ENCODE results near the gene VAT1L.

VAT1L gene

DNA sequence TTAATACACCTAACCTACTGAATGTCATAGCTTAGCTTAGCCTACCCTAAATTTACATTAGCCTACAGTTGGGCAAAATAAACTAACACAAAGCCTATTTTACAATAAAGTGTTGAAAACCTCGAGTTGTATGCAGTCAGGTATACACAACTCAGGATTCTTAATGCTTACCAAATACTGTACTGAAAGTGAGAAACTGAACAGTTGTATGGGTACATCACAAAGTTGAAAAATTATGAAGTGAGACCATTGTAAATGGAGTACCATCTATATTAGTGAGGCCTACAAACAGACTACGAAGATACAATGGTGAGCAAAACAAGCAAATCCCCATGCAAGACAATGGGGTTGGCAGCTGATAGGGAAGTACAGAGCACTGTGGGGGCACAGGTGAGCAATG lies 79.7 kb downstream of the VAT1L start:
- Histone ChIP-seq H3K27me3 (ENCODE audit: control insufficient read depth in 1 of 2, insufficient read depth in 2 of 2, low read length in 2 of 2) (no peaks in the 10 kb centered on the region), H3K4me3 (ENCODE audit: low read depth in 1 of 2, low read length in 2 of 2) (no peak overlapping the region), H3K4me1 (ENCODE audit: control insufficient read depth in 1 of 2, insufficient read depth in 2 of 2, low read length in 2 of 2) (no peaks in the 10 kb centered on the region), H3K27ac (ENCODE audit: low read depth, low read length) (no peak overlapping the region), H3K36me3 (ENCODE audit: control insufficient read depth in 1 of 2, insufficient read depth in 2 of 2, low read length in 2 of 2) (no peaks in the 10 kb centered on the region), H3K9ac (ENCODE audit: low read depth in 1 of 2, low read length in 2 of 2) (no peak overlapping the region), H3K9me3 (ENCODE audit: control insufficient read depth in 1 of 2, low read length in 2 of 2) (no peaks in the 10 kb centered on the region)

DNA sequence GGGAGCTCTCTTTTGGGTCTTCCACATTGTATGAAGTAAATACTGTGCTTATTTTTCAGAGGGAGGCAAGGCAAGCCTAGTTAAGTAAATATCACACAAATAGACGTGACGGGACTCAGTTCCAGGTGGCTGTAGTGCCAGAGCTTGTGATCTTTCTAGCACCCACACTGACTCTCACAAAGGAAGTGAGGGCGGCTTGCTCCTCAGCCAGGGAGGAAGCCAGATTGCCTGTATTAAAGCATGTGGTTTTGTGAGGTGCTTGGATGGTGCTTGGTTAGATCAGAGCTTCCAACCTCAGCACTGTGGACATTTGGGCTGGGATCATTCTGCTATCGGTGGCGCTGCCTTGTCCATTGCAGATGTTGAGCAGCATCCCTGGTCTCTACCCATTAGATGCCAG lies 80.1 kb downstream of the VAT1L start:
- Histone ChIP-seq H3K36me3 (ENCODE audit: control insufficient read depth in 1 of 2, insufficient read depth in 2 of 2, low read length in 2 of 2) (no peaks in the 10 kb centered on the region), H3K4me1 (ENCODE audit: control insufficient read depth in 1 of 2, insufficient read depth in 2 of 2, low read length in 2 of 2) (no peaks in the 10 kb centered on the region), H3K27ac (ENCODE audit: low read depth, low read length) (no peak overlapping the region), H3K9ac (ENCODE audit: low read depth in 1 of 2, low read length in 2 of 2) (no peak overlapping the region), H3K9me3 (ENCODE audit: control insufficient read depth in 1 of 2, low read length in 2 of 2) (no peaks in the 10 kb centered on the region), H3K27me3 (ENCODE audit: control insufficient read depth in 1 of 2, insufficient read depth in 2 of 2, low read length in 2 of 2) (no peaks in the 10 kb centered on the region), H3K4me3 (ENCODE audit: low read depth in 1 of 2, low read length in 2 of 2) (no peak overlapping the region)

DNA sequence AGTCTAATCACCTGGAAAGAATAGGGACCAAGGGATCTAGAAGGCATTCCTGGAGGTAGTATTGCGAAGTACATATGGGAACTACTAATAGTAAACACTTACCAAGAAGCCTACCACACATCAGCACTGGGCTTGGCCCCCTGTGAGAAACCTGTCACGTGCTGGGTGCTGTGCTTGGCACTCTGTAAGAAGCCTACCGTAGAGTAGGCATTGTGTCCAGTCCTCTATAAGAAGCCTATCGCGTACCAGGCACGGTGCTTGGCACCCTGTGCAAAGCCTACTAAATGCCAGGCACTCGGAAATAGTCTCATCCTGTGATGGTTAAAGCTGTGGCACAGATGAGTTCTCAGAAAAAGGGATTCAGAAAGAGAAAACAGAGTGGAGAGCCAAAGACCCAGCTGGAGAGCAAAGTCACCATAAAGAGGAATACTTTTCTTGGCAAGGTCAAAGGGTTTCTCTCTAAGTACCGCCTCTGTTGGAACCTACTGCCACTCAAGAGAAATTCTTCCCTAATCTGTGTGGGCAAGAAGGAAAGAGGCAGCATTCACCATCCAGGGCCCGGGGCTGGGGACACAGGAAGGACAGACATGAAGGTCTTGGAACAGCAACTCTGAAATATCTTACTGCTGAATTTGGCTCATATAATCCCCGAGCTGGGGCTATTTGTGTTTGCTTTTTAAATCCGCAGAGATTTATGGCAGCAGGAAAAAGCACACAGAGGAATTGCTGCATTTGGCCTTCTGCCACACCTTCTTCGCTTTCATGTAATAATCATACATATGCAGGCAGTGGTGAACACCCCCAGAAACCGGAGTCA lies 81.8 kb downstream of the VAT1L start:
- Histone ChIP-seq H3K4me1 (ENCODE audit: control insufficient read depth in 1 of 2, insufficient read depth in 2 of 2, low read length in 2 of 2) (no peaks in the 10 kb centered on the region), H3K4me3 (ENCODE audit: low read depth in 1 of 2, low read length in 2 of 2) (no peak overlapping the region), H3K9me3 (ENCODE audit: control insufficient read depth in 1 of 2, low read length in 2 of 2) (no peaks in the 10 kb centered on the region), H3K36me3 (ENCODE audit: control insufficient read depth in 1 of 2, insufficient read depth in 2 of 2, low read length in 2 of 2) (no peaks in the 10 kb centered on the region), H3K27ac (ENCODE audit: low read depth, low read length) (no peak overlapping the region), H3K9ac (ENCODE audit: low read depth in 1 of 2, low read length in 2 of 2) (no peak overlapping the region), H3K27me3 (ENCODE audit: control insufficient read depth in 1 of 2, insufficient read depth in 2 of 2, low read length in 2 of 2) (no peaks in the 10 kb centered on the region)

DNA sequence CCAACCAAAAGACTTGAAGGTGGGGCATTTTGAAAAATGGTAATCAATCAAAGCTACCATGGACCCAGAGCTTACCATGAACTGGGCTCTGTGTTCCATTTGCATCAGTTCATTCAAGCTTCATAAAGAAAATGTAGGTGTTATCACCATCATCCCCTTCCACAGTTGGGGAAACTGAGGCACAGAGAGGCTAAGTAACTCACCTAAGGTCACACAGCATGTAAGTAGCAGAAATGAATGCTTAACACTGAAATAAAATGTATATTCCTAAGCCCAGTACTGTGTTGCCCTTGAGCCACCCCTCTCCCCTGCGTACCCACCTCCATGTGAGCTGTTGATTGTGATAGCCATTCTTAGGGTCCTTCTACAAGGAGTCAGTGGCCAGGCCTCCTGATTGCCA lies 83.6 kb downstream of the VAT1L start:
- no peak overlapping the region for H3K4me3 ChIP-seq (ENCODE audit: low read depth in 1 of 2, low read length in 2 of 2)
- no peak overlapping the region for H3K27ac ChIP-seq (ENCODE audit: low read depth, low read length)
- H3K4me1 ChIP-seq (ENCODE audit: control insufficient read depth in 1 of 2, insufficient read depth in 2 of 2, low read length in 2 of 2) = no peaks in the 10 kb centered on the region
- no peaks in the 10 kb centered on the region for H3K36me3 ChIP-seq (ENCODE audit: control insufficient read depth in 1 of 2, insufficient read depth in 2 of 2, low read length in 2 of 2)
- H3K27me3 ChIP-seq (ENCODE audit: control insufficient read depth in 1 of 2, insufficient read depth in 2 of 2, low read length in 2 of 2) = no peaks in the 10 kb centered on the region
- no peaks in the 10 kb centered on the region for H3K9me3 ChIP-seq (ENCODE audit: control insufficient read depth in 1 of 2, low read length in 2 of 2)
- no peak overlapping the region for H3K9ac ChIP-seq (ENCODE audit: low read depth in 1 of 2, low read length in 2 of 2)

DNA sequence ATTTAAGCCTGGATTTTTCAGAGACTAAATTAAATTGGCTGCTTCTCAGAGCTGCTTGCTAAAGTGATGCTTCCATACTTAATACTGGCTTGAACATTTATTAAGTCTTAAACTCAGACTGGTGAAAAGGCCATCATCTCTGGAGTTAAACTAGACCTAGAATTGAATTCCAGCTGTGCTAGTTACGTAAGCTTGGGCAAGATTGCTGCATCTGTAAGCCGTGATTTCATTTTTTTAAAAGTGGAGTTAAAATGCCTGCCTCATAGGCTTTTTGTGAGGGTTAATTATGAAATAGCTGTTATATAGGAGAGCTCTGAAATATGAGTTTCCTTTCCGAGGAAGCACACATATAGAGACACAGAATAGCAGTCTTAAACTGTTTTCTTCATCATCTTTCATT lies 84.7 kb downstream of the VAT1L start:
- Histone ChIP-seq H3K9ac (ENCODE audit: low read depth in 1 of 2, low read length in 2 of 2) (no peak overlapping the region), H3K36me3 (ENCODE audit: control insufficient read depth in 1 of 2, insufficient read depth in 2 of 2, low read length in 2 of 2) (no peaks in the 10 kb centered on the region), H3K4me3 (ENCODE audit: low read depth in 1 of 2, low read length in 2 of 2) (no peak overlapping the region), H3K27ac (ENCODE audit: low read depth, low read length) (no peak overlapping the region), H3K27me3 (ENCODE audit: control insufficient read depth in 1 of 2, insufficient read depth in 2 of 2, low read length in 2 of 2) (no peaks in the 10 kb centered on the region), H3K4me1 (ENCODE audit: control insufficient read depth in 1 of 2, insufficient read depth in 2 of 2, low read length in 2 of 2) (no peaks in the 10 kb centered on the region), H3K9me3 (ENCODE audit: control insufficient read depth in 1 of 2, low read length in 2 of 2) (no peaks in the 10 kb centered on the region)

DNA sequence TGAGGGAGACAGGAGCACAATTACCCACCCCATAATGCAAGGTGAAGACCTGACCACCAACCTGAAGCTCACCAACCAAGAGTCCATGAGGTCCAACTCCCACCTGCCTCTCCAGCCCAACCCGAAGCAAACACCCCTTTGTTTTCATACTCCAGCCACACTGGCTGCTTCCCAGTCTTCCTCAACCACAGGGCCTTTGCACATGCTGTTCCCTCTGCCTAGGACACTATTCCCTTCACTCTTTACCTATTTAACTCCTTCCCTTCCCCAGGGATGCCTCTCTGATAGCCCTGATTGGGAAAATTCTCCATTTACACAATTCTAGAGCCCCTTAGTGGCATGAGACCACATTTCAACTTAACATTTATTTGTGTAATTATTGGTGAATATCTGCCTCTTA lies 86.0 kb downstream of the VAT1L start:
- no peak overlapping the region for H3K27ac ChIP-seq (ENCODE audit: low read depth, low read length)
- H3K9ac ChIP-seq (ENCODE audit: low read depth in 1 of 2, low read length in 2 of 2) = no peak overlapping the region
- no peaks in the 10 kb centered on the region for H3K9me3 ChIP-seq (ENCODE audit: control insufficient read depth in 1 of 2, low read length in 2 of 2)
- no peak overlapping the region for H3K4me3 ChIP-seq (ENCODE audit: low read depth in 1 of 2, low read length in 2 of 2)
- no peaks in the 10 kb centered on the region for H3K36me3 ChIP-seq (ENCODE audit: control insufficient read depth in 1 of 2, insufficient read depth in 2 of 2, low read length in 2 of 2)
- no peaks in the 10 kb centered on the region for H3K27me3 ChIP-seq (ENCODE audit: control insufficient read depth in 1 of 2, insufficient read depth in 2 of 2, low read length in 2 of 2)
- H3K4me1 ChIP-seq (ENCODE audit: control insufficient read depth in 1 of 2, insufficient read depth in 2 of 2, low read length in 2 of 2) = no peaks in the 10 kb centered on the region

DNA sequence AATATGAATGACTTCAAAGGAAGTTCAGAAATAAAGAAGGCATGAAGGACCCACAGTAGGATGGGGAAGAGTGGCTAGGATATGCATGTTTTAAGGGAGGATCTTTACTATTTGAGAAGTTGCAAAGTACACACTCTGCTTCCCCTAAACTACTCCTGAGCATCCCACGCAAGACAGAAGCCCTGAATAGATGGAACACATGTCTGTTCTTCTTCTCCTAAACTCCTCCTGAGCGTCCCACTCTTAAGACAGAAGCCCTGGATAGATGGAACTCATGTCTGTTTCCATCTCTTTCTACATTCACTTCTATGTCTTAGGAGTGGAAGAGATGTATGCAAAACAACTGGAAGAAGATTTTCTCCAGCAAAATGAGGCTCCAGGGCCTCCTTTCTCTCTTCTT lies 88.4 kb downstream of the VAT1L start:
- Histone ChIP-seq H3K36me3 (ENCODE audit: control insufficient read depth in 1 of 2, insufficient read depth in 2 of 2, low read length in 2 of 2) (no peaks in the 10 kb centered on the region), H3K9me3 (ENCODE audit: control insufficient read depth in 1 of 2, low read length in 2 of 2) (no peaks in the 10 kb centered on the region), H3K27me3 (ENCODE audit: control insufficient read depth in 1 of 2, insufficient read depth in 2 of 2, low read length in 2 of 2) (no peaks in the 10 kb centered on the region), H3K27ac (ENCODE audit: low read depth, low read length) (no peak overlapping the region), H3K4me3 (ENCODE audit: low read depth in 1 of 2, low read length in 2 of 2) (no peak overlapping the region), H3K4me1 (ENCODE audit: control insufficient read depth in 1 of 2, insufficient read depth in 2 of 2, low read length in 2 of 2) (no peaks in the 10 kb centered on the region), H3K9ac (ENCODE audit: low read depth in 1 of 2, low read length in 2 of 2) (no peak overlapping the region)

DNA sequence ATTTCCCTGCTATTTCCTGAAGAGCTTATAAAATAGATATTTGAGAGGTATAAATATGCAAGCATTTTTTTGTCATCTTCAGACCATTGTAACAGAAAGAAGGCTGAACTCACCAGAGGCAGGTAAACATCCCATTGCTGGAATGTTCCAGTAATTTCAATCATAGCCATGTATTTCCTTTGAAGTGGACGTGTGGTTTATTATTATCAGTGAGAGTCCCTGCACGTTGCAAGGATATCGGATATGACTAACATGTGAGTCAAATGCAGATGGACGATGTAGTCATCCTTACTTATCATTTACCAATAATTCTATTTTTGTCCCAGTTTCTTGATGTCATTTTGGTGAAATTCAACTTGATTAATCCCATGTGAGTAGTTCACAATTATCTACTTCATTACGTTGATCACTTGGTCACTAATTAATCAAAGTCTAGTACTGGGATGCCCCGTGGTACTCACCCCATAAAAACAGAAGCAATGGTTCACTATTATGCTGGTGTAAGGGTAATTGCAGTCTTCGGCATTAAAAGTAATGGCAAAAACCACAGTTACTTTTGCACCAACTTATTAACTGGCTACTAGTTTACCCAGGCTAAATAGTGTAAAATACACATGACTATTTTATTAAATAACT lies 89.5 kb downstream of the VAT1L start:
- H3K9ac ChIP-seq (ENCODE audit: low read depth in 1 of 2, low read length in 2 of 2) = no peak overlapping the region
- H3K27ac ChIP-seq (ENCODE audit: low read depth, low read length) = no peak overlapping the region
- H3K36me3 ChIP-seq (ENCODE audit: control insufficient read depth in 1 of 2, insufficient read depth in 2 of 2, low read length in 2 of 2) = no peaks in the 10 kb centered on the region
- H3K4me1 ChIP-seq (ENCODE audit: control insufficient read depth in 1 of 2, insufficient read depth in 2 of 2, low read length in 2 of 2) = no peaks in the 10 kb centered on the region
- no peak overlapping the region for H3K4me3 ChIP-seq (ENCODE audit: low read depth in 1 of 2, low read length in 2 of 2)
- H3K9me3 ChIP-seq (ENCODE audit: control insufficient read depth in 1 of 2, low read length in 2 of 2) = no peaks in the 10 kb centered on the region
- H3K27me3 ChIP-seq (ENCODE audit: control insufficient read depth in 1 of 2, insufficient read depth in 2 of 2, low read length in 2 of 2) = no peaks in the 10 kb centered on the region

DNA sequence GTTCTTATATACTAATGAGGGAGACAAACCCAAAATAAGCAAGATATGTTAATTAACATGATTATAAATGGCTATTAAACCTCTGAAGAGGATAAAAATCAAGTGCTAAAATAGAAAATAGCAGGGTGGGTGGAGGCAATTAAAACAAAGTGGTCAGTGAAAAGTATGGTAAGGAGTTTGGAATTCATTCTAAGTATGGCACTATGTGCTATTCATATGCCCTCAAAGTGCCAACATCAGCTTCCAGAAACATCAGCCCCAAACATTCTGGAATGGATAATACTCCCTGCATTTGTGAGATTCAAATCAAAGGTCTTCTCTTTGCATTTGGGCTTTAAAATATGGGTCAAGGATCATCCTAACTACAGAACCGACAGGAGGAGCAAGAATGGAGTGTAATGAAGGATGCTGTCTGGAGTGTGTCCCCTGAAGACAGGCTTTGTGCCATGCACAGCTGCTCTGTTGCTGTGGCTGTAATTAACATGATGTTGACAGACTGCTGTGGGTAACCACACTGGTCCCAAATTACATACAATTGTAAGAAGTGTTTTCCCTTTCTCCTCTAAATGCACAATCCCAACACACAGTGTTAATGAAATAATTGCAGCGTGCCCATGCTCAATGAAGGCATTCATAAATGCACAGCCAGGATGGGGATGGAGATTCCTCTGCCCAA lies 93.1 kb downstream of the VAT1L start:
- no peaks in the 10 kb centered on the region for H3K27me3 ChIP-seq (ENCODE audit: control insufficient read depth in 1 of 2, insufficient read depth in 2 of 2, low read length in 2 of 2)
- H3K9me3 ChIP-seq (ENCODE audit: control insufficient read depth in 1 of 2, low read length in 2 of 2) = no peaks in the 10 kb centered on the region
- H3K36me3 ChIP-seq (ENCODE audit: control insufficient read depth in 1 of 2, insufficient read depth in 2 of 2, low read length in 2 of 2) = no peaks in the 10 kb centered on the region
- H3K4me1 ChIP-seq (ENCODE audit: control insufficient read depth in 1 of 2, insufficient read depth in 2 of 2, low read length in 2 of 2) = no peaks in the 10 kb centered on the region
- no peak overlapping the region for H3K4me3 ChIP-seq (ENCODE audit: low read depth in 1 of 2, low read length in 2 of 2)
- no peak overlapping the region for H3K9ac ChIP-seq (ENCODE audit: low read depth in 1 of 2, low read length in 2 of 2)
- no peak overlapping the region for H3K27ac ChIP-seq (ENCODE audit: low read depth, low read length)

DNA sequence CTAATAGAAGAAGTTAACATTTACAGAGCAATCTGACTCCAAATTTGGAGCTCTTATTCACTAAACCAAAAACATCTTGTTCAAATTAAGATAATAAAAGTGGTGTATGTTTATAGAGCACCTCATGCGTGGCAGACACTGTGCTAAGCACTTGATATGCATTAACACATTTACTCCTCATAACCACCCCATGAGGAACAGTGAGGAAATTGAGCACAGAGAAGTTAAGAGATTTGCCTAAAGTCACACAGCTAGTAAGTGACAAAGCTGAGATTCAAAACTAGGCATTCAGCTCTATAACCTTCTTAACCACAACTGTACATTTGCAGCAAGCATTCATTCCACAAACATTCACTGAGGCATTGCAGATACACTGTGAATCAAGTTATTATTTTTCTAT lies 94.0 kb downstream of the VAT1L start:
- Histone ChIP-seq H3K9me3 (ENCODE audit: control insufficient read depth in 1 of 2, low read length in 2 of 2) (no peaks in the 10 kb centered on the region), H3K27me3 (ENCODE audit: control insufficient read depth in 1 of 2, insufficient read depth in 2 of 2, low read length in 2 of 2) (no peaks in the 10 kb centered on the region), H3K9ac (ENCODE audit: low read depth in 1 of 2, low read length in 2 of 2) (no peak overlapping the region), H3K27ac (ENCODE audit: low read depth, low read length) (no peak overlapping the region), H3K4me3 (ENCODE audit: low read depth in 1 of 2, low read length in 2 of 2) (no peak overlapping the region), H3K36me3 (ENCODE audit: control insufficient read depth in 1 of 2, insufficient read depth in 2 of 2, low read length in 2 of 2) (no peaks in the 10 kb centered on the region), H3K4me1 (ENCODE audit: control insufficient read depth in 1 of 2, insufficient read depth in 2 of 2, low read length in 2 of 2) (no peaks in the 10 kb centered on the region)

Data from duodenal mucosa (tissue), 2 donors.